ENCODE data around the gene ASB10.

ASB10 gene, protein sequence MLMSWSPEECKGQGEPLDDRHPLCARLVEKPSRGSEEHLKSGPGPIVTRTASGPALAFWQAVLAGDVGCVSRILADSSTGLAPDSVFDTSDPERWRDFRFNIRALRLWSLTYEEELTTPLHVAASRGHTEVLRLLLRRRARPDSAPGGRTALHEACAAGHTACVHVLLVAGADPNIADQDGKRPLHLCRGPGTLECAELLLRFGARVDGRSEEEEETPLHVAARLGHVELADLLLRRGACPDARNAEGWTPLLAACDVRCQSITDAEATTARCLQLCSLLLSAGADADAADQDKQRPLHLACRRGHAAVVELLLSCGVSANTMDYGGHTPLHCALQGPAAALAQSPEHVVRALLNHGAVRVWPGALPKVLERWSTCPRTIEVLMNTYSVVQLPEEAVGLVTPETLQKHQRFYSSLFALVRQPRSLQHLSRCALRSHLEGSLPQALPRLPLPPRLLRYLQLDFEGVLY

DNA sequence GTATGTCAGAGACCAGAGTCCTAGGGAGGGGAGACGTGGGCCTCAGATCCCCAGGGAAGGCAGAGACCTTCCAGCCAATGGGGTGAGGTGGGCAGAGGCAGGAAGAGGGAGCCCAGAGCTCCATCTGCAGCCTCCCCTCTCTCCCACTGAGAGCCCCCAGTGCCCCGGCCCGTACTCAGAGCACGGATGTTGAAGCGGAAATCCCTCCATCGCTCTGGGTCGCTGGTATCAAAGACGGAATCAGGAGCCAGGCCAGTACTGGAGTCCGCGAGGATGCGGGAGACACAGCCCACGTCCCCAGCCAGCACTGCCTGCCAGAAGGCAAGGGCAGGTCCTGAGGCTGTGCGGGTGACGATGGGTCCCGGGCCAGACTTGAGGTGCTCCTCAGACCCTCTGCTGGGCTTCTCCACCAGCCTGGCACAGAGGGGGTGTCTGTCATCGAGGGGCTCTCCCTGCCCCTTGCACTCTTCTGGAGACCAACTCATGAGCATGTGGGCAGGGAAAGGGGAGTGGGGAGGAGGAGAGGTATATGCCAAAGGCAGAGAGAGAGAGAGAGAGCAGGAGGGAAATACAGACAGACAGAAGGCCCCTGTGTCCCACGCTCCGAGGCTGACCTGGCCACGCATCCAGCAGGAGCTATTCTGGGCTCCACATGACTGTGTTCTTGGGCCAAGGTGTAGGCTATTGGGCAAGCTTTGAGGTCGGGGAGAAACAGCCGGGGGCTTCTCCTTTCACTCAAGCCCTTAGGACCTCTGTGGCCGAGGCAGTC lies at the start of gene ASB10:
Gene ASB10, minus strand, starts transcription at position 611 of the 769 bp plus-strand sequence. Its CDS starts 120 bp downstream, at position 491.
- DNase-seq (ENCODE audit: extremely low read depth in 1 of 2, low read depth in 1 of 2): no peak

DNA sequence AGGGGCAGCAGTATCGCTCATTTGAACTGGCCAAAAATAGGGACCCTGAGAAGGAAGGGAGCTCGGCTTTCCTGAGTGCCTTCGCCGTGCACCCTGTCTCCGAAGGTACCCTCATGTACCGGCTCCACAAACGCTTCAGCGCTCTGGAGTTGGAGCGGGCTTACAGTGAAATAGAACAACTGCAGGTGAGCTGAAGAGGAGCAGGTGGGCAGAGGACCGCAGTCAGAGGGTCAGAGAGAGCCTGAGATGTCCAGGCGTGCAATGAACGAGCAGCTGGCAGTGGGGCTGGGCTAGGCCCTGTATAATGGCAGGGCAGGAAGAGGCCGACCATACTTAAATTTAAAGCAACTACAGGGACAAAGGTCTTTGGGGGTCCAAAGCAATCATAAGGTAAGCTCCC lies 49.4 kb upstream of the ASB10 start:
- DNase-seq (ENCODE audit: extremely low read depth in 1 of 2, low read depth in 1 of 2): no peak

- no peak for DNase-seq (ENCODE audit: extremely low read depth in 1 of 2, low read depth in 1 of 2)
These were observed 48.2 kb upstream of the ASB10 start for GRCh38 chr7:151235091-151235787.

DNA sequence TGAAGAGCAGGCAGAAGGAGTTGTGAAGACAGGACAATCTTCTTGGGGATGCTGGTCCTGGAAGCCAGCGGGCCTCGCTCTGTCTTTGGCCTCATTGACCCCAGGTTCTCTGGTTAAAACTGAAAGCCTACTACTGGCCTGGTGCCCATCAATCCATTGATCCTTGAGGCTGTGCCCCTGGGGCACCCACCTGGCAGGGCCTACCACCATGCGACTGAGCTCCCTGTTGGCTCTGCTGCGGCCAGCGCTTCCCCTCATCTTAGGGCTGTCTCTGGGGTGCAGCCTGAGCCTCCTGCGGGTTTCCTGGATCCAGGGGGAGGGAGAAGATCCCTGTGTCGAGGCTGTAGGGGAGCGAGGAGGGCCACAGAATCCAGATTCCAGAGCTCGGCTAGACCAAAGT lies 46.8 kb upstream of the ASB10 start:
- no peak for DNase-seq (ENCODE audit: extremely low read depth in 1 of 2, low read depth in 1 of 2)

GRCh38 chr7:151232917-151233701 lies 46.1 kb upstream of the ASB10 start:
- DNase-seq (ENCODE audit: extremely low read depth in 1 of 2, low read depth in 1 of 2): peak in 1 of 2 donors; percentile 55

DNA sequence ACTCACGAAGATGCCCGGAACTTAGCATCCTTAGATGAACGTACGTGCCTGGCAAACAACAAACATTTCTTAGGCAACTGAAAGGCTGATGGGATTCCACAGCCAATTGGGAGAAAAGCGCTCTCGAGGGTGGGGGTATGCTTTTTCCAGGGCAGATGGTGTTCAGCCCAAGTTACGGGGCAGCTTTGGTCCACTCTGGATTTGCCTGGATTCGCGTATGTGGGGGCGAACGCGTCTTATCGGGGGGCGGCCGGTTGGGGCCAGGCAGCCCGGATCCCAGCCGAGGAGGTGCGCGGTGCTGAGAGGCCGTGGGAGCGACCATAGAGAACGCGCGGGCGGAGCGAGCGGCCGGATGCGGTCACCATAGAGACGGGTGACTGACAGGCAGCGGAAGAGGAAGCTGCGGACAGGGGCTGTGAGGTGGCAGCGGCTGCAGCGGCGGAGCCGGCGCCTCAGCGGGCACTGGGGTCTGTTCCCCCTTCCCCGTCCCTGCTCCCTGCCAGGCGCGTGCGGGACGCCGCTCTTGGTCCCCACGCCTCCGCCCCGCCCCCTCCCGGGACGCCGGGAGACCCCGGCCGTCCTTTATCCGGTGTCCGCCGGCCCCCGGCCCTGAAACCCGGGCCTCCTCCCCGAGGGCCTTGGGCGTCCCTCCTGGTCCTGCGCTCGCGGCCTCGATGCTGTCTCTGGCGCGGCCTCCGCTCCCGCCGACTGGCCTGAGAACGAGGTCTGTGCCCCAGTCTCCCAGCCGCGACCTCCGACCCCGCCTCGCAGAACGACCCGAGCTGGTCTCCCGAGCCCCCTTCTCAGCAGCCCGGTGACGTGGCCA lies 45.3 kb upstream of the ASB10 start, which contains the start of gene CHPF2:
Gene CHPF2, plus strand, starts transcription at position 393 of the 826 bp plus-strand sequence. CDS start 1,529 bp downstream, outside the sequence.
- peak; percentile 63 to 84 for DNase-seq (ENCODE audit: extremely low read depth in 1 of 2, low read depth in 1 of 2)

DNA sequence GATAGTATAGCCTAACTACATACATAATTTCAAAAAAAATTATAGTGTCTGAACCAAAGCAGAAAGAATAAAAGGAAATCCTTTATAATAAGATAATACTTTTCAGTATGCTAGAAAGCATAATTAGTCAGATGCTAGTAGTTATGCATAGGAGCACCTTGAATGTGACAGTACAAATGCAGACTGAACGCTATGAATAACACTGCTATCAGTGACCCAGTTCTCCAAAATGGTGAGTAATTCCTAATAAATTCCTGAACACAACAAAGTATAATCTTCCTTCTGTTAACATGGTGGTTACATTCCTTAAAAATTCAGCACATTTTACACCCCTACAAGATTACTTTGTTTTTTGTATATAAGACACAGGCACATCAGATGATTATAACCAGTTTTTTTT lies 44.0 kb upstream of the ASB10 start:
- no peak for DNase-seq (ENCODE audit: extremely low read depth in 1 of 2, low read depth in 1 of 2)

- no peak for DNase-seq (ENCODE audit: extremely low read depth in 1 of 2, low read depth in 1 of 2)
These were observed 42.2 kb upstream of the ASB10 start for GRCh38 chr7:151229249-151229648.

DNA sequence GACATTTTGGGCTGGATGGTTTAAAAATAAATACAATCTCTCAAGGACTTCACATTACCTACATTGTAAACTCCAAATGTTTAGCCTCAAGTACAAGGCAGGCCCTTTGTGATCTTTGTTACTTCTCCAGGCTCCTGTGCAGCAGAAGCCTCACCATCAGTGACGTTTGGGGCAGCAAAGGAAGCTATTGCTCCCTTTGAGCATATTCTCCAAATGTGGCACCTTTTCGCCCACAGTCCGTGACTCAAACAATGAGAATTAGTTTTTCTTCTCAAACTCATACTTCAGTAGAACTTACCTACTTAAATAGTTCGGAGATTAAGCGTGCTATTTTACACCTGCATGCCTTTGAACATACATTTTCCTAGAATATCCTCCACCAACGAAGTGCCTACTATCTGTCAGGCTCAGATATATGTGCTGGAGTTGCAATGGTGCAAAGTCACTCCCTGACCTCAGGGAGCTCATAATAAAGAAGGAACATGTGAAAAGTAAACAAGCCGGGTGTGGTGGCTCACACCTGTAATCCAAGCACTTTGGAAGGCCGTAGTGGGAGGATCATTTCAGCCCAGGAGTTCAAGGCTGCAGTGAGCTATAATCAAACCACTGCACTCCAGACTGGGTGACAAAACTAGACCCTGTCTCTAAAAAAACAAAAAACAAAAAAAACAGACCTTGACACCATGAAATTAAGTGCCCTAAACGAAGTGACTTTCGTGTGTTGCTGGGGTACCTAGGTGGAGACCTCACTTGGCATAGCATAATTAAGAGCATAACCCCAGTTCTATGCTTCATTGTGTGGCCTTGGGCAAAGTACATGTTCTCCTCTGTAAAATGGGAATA lies 41.2 kb upstream of the ASB10 start:
- no peak for DNase-seq (ENCODE audit: extremely low read depth in 1 of 2, low read depth in 1 of 2)

DNA sequence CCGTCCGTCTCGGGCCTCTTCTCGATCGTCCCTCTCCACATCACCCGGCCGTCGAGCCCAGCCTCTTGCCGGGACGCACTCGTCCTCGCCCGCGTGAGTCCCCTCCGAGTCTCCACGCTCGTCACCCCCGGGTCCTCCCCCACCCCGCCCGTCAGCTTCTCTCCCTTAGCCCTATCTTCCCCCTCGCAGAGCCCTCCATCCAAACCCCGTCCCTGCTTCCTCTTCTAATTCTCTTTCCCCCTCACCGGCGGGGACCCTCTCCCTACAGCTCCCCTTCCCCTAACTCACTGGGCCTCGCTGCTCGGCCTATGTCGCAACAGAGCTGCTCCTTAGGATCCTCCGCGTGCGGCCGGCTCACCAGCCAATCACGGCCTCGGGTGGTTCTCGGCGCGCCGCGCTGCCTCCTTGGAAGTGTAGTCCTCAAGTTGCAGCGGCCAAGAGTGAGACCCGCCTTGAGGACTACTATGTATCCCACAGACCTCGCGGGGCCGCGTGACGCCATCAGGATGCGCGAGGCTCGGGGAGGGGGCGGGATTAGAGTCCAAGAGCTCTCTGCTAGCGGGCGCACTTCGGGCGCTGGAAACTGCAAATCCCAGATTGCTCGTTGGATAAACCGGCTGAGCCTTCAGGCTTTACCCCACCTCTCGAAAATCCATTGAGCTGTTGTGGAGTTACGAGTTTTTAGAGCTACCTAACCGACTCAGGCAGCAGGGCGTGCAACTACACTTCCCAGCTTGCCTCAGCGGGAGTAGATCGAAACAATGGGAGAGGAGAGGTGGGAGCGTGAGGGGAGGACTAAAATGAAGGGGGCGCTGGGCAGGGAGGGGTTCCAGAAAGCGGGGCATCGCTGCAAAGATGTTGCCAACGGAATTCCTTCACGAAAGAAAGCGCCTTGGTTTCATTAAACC lies 40.1 kb upstream of the ASB10 start, which contains the start of gene ABCF2:
Gene ABCF2, minus strand, starts transcription at position 331 of the 908 bp plus-strand sequence. CDS start 747 bp downstream, outside the sequence.
- peak; percentile 90 to 99 for DNase-seq (ENCODE audit: extremely low read depth in 1 of 2, low read depth in 1 of 2)

DNA sequence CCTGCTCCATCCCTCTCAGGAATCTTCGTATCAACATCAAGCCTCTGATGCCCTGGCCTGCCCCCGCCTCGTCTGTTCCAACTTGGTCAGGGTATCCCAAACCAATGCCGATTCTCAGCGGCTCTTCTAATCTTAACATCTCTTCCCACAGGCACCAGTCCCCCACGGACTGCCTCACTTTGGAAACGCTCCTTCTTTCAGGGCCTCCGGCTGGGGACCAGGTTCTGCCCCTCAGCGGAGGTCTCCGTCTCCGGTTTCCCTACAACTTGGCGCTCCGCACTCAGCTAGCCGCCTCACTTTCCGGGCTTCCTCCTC lies 39.5 kb upstream of the ASB10 start:
- DNase-seq (ENCODE audit: extremely low read depth in 1 of 2, low read depth in 1 of 2): no peak

DNA sequence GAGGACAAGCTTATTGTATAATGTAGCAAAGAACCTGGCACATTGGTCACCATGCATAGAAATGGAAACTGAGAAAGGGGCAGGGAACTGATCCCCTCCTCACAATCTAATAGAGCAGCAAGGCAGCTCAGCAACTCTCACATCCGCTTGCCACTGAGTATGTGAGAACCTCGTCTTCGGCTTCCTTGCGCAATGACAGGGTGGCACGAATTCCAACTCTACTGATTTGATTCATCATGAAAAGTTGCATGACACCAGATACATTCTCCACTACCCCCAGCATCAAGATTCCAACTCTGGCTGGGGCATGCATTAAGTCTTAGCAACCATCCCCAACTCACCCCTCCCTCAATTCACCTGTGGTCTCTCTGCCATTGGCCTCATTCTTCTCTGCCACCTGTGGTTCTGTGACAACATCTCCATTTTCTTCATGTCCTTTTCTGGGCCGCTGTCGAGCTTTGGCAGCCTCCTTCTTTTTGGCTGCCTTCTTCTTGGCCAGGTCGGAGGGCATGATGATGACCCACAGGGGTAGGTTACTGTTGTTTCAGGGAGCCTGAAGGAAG lies 39.0 kb upstream of the ASB10 start:
- no peak for DNase-seq (ENCODE audit: extremely low read depth in 1 of 2, low read depth in 1 of 2)

DNA sequence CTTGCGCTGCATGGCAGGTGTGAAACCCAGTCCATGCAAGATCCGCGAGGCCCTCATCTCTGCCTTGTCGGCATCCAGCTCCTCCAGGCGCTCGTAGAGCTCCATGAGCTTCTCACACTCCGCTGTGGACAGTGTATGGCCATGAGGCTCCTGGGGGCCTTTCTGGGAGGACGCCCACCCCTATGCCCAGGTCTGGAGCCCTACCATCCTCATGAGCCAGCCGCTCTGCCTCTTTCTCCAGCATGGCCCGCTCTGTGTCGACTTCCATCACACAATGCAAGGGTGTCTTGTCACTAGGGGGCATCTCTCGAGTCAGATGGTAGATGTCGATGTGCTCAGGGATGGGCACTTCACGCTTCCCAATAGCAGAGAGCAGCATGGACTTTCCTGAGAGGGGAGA lies 36.7 kb upstream of the ASB10 start:
- DNase-seq (ENCODE audit: extremely low read depth in 1 of 2, low read depth in 1 of 2): no peak

DNA sequence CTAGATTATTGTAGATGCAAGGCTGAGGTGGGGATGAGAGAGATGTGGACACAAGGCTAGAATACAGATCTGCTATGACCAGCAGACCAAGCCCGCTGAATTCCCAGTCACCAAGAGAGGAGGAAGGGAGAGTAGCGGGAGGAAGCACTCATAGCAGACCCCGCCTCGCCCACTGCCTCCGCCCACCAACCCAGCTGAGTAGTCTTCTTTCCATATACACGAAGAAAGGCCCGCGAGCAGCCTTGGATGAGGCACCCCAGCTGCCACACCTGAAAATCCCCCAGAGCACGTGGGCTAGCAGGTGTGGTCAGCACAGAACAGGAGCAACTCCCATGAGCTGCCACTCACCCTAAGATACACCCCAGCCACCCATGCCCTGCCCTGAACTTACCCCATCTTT lies 31.1 kb upstream of the ASB10 start:
- DNase-seq (ENCODE audit: extremely low read depth in 1 of 2, low read depth in 1 of 2): no peak

DNA sequence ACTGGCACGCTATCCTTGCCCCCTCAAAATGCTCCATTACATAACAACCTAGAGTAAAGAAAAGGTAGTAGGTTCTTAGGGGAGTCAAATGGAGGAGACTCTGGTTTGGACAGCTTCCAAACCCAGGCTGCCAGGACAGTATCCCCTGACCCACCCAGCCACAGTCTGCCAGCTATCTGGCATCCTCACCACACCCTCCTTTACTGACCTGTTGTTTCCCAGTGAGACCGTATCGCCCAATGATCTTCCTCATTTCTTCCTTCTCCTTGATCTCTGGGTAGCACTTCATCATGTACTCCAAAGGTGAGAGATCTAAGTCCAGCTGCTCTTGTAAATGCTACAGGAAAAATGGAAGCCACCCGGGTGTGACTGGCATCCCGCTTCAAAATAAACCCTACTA lies 28.3 kb upstream of the ASB10 start:
- no peak for DNase-seq (ENCODE audit: extremely low read depth in 1 of 2, low read depth in 1 of 2)

GRCh38 chr7:151213826-151214225 lies 26.8 kb upstream of the ASB10 start:
- no peak for DNase-seq (ENCODE audit: extremely low read depth in 1 of 2, low read depth in 1 of 2)

DNA sequence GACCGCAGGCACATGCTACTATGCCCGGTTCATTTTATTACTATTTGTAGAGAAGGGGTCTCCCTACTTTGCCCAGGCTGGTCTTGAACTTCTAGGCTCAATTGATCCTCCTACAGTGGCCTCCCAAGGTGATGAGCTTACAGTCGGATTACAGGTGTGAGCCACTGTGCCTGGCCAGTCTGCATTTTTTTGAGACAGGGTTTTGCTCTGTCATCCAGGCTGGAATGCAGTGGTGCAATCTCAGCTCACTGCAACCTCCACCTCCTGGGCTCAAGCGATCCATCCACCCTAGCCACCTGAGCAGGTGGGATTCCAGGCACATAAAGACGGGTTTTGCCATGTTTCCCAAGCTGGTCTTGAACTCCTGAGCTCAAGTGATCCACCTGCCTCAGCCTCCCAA lies 25.6 kb upstream of the ASB10 start:
- no peak for DNase-seq (ENCODE audit: extremely low read depth in 1 of 2, low read depth in 1 of 2)
